Measurements from ENCODE around the gene ARHGEF4. TPM values are rescaled to one million over a fixed set of nuclear protein-coding genes. Genes with fewer than 3 reads are reported as not detected.

Gene ARHGEF4
- polyA plus RNA-seq, 1 donor (not counting 4 experiments of a cell fraction or from before 2014, with no cell fraction given) = 22.6 TPM

DNA sequence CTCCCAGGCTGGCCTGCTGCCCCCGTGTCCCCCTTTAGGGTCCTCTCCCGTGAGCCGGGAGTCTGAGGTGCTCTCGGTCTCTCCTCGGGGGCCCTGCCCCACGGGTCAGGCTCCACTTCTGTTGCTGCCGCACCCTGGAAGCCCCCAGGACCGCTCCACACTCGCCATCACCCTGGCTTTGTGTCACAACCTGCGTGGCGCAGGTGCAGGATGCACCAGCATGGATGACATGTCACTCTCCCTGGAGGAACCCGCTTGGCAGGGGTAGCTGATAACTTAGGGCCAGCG, 10.8 kb upstream of the ARHGEF4 start:
- H3K4me1 ChIP-seq (ENCODE audit: control insufficient read depth, extremely low read depth, insufficient read depth, low read length) = peaks cover 58% of the 10 kb centered on the region
- TF ChIP-seq, protein P1, sequence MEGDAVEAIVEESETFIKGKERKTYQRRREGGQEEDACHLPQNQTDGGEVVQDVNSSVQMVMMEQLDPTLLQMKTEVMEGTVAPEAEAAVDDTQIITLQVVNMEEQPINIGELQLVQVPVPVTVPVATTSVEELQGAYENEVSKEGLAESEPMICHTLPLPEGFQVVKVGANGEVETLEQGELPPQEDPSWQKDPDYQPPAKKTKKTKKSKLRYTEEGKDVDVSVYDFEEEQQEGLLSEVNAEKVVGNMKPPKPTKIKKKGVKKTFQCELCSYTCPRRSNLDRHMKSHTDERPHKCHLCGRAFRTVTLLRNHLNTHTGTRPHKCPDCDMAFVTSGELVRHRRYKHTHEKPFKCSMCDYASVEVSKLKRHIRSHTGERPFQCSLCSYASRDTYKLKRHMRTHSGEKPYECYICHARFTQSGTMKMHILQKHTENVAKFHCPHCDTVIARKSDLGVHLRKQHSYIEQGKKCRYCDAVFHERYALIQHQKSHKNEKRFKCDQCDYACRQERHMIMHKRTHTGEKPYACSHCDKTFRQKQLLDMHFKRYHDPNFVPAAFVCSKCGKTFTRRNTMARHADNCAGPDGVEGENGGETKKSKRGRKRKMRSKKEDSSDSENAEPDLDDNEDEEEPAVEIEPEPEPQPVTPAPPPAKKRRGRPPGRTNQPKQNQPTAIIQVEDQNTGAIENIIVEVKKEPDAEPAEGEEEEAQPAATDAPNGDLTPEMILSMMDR (optimal IDR thresholded peaks at IDR 0.05 in 1 of 3, IDR thresholded peaks at IDR 0.05 in 1 of 3, conservative IDR thresholded peaks at IDR 0.05 in 1 of 3; ENCODE audit: extremely low read depth in 1 of 3, insufficient read depth in 2 of 3, low read length in 3 of 3) = no peak
- no peak for TF ChIP-seq EZH2 (IDR thresholded peaks at IDR 0.05; ENCODE audit: low read length)

DNA sequence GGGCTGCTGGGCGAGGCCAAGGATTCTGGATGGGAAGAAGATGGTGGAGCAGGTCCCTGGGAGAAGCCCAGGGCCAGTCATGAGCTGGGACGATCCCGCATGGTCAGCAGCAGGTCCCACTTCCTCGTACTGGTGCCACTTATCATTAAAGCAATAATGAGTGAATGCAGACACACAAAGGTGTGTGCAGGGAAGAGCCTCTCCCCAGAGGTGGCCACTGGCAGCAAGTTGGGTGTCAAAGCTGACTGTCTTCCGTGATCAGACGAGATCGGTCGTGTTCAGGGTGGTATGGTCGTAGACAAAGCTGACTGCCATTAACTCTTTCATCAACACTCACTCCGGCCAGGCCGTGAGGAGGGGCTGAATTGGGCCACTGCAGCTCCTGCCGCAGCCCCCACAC, 10.3 kb upstream of the ARHGEF4 start:
- dilution Hi-C loops (cut with MboI; ENCODE audit: extremely low pct_ligation_motif_present, low sequenced_read_pairs) = no loop called here
- no peak overlapping the region for H3K9ac ChIP-seq (ENCODE audit: control insufficient read depth, extremely low read depth, insufficient read depth, low read length)
- TF ChIP-seq, protein P1 (optimal IDR thresholded peaks at IDR 0.05 in 1 of 3, IDR thresholded peaks at IDR 0.05 in 1 of 3, conservative IDR thresholded peaks at IDR 0.05 in 1 of 3; ENCODE audit: extremely low read depth in 1 of 3, insufficient read depth in 2 of 3, low read length in 3 of 3) = no peak
- no peak for TF ChIP-seq EZH2 (IDR thresholded peaks at IDR 0.05; ENCODE audit: low read length)

More for the DNA sequence above, 10.8 kb upstream of the ARHGEF4 start:
- no peak overlapping the region for H2AFZ ChIP-seq (ENCODE audit: control insufficient read depth, low read length)
- H3K9me3 ChIP-seq (ENCODE audit: control insufficient read depth, low read depth, low read length) = no peaks in the 10 kb centered on the region
- H3K36me3 ChIP-seq (ENCODE audit: control insufficient read depth in 2 of 2, extremely low read depth in 1 of 2, insufficient read depth in 2 of 2, low read length in 2 of 2) = no peaks in the 10 kb centered on the region
- H3K4me2 ChIP-seq (ENCODE audit: control insufficient read depth, extremely low read depth, insufficient read depth, low read depth, low read length) = no peak overlapping the region
- FAIRE-seq = no peak
- no peak for DNase-seq (ENCODE audit: low read depth, low spot score)
- H3K27me3 ChIP-seq (ENCODE audit: control insufficient read depth, extremely low read depth, insufficient read depth, low read length) = no peaks in the 10 kb centered on the region
- no peak overlapping the region for H3K9ac ChIP-seq (ENCODE audit: control insufficient read depth, extremely low read depth, insufficient read depth, low read length)
- H3K27ac ChIP-seq (ENCODE audit: control insufficient read depth, insufficient read depth, low read length) = no peak overlapping the region
- H3K79me2 ChIP-seq (ENCODE audit: control insufficient read depth, insufficient read depth, low read length) = no peaks in the 10 kb centered on the region
- no peaks in the 10 kb centered on the region for H4K20me1 ChIP-seq (ENCODE audit: control insufficient read depth, extremely low read depth, insufficient read depth, low read length)
- H3K9me1 ChIP-seq (ENCODE audit: control insufficient read depth, extremely low read depth, insufficient read depth, low read length) = peaks cover 8% of the 10 kb centered on the region
- dilution Hi-C loops (cut with MboI; ENCODE audit: extremely low pct_ligation_motif_present, low sequenced_read_pairs) = no loop called here
- H3K4me3 ChIP-seq (ENCODE audit: control insufficient read depth in 2 of 3, extremely low read depth in 1 of 3, insufficient read depth in 2 of 3, low read depth in 1 of 3, low read length in 3 of 3) = no peak overlapping the region

More for the DNA sequence above, 10.3 kb upstream of the ARHGEF4 start:
- H3K4me3 ChIP-seq (ENCODE audit: control insufficient read depth in 2 of 3, extremely low read depth in 1 of 3, insufficient read depth in 2 of 3, low read depth in 1 of 3, low read length in 3 of 3) = no peak overlapping the region
- H3K27ac ChIP-seq (ENCODE audit: control insufficient read depth, insufficient read depth, low read length) = no peak overlapping the region
- peaks cover 56% of the 10 kb centered on the region for H3K4me1 ChIP-seq (ENCODE audit: control insufficient read depth, extremely low read depth, insufficient read depth, low read length)
- H3K9me1 ChIP-seq (ENCODE audit: control insufficient read depth, extremely low read depth, insufficient read depth, low read length) = peaks cover 8% of the 10 kb centered on the region
- H3K79me2 ChIP-seq (ENCODE audit: control insufficient read depth, insufficient read depth, low read length) = no peaks in the 10 kb centered on the region
- no peaks in the 10 kb centered on the region for H4K20me1 ChIP-seq (ENCODE audit: control insufficient read depth, extremely low read depth, insufficient read depth, low read length)
- H3K9me3 ChIP-seq (ENCODE audit: control insufficient read depth, low read depth, low read length) = no peaks in the 10 kb centered on the region
- H3K27me3 ChIP-seq (ENCODE audit: control insufficient read depth, extremely low read depth, insufficient read depth, low read length) = no peaks in the 10 kb centered on the region
- H2AFZ ChIP-seq (ENCODE audit: control insufficient read depth, low read length) = no peak overlapping the region
- FAIRE-seq = no peak
- H3K4me2 ChIP-seq (ENCODE audit: control insufficient read depth, extremely low read depth, insufficient read depth, low read depth, low read length) = no peak overlapping the region
- DNase-seq (ENCODE audit: low read depth, low spot score) = no peak
- H3K36me3 ChIP-seq (ENCODE audit: control insufficient read depth in 2 of 2, extremely low read depth in 1 of 2, insufficient read depth in 2 of 2, low read length in 2 of 2) = no peaks in the 10 kb centered on the region

All from keratinocyte (primary cell).